CD4-positive, alpha-beta memory T cell (primary cell): Measurements from ENCODE around the gene UBE2V1. TPM values are rescaled to one million over a fixed set of nuclear protein-coding genes. Genes with fewer than 3 reads are reported as not detected.
"Not testable (repeated sequence)": the region's sequence is repeated elsewhere in the genome, so short reads cannot be mapped to it uniquely, and the experiment has no call there.

Source experiments
- CTCF ChIA-PET: fragments of 350-600 bp; sonication (Branson Sonifier 250); formaldehyde crosslinking; loops from one replicate; lab custom pipeline; 2021; ENCODE audit warnings: inconsistent platforms; ENCODE audit not compliant: partially characterized antibody; lab: Charles Lee
- POLR2A ChIA-PET: fragments of 350-600 bp; sonication (Branson Sonifier 250); formaldehyde crosslinking; loops from one replicate; lab custom pipeline; 2021; ENCODE audit not compliant: partially characterized antibody; lab: Charles Lee
- DNase-seq, 5 donors: peaks; one replicate each; pipeline versions ENCODE4 v3.0.0 to v3.0.0-alpha.2; 2020 to 2022; ENCODE audit warnings: mixed read lengths in 1 of 5
- H3K27ac ChIP-seq: one replicate; pipeline ENCODE4 v1.7.0; 2013; ENCODE audit warnings: low read depth, low read length
- H3K27me3 ChIP-seq: 2 replicates; pipeline ENCODE4 v1.7.0; 2013; ENCODE audit warnings: mild to moderate bottlenecking, low read length, moderate library complexity; ENCODE audit not compliant: insufficient read depth
- H3K36me3 ChIP-seq: 2 replicates; pipeline ENCODE4 v1.7.0; 2013; ENCODE audit warnings: mild to moderate bottlenecking, low read length, moderate library complexity; ENCODE audit not compliant: insufficient read depth
- H3K4me1 ChIP-seq: 2 replicates; pipeline ENCODE4 v1.7.0; 2013; ENCODE audit warnings: mild to moderate bottlenecking, low read length, moderate library complexity; ENCODE audit not compliant: insufficient read depth
- H3K4me3 ChIP-seq, 2 donors: one replicate each; pipeline ENCODE4 v1.7.0; 2013; ENCODE audit warnings: low read length in 2 of 2, mild to moderate bottlenecking in 1 of 2
- H3K9me3 ChIP-seq, 2 donors: one replicate each; pipeline ENCODE4 v1.7.0; 2013; ENCODE audit warnings: low read length in 2 of 2, control low read depth in 1 of 2; ENCODE audit not compliant: control insufficient read depth in 1 of 2
- H3K27ac Mint-ChIP-seq, 7 donors: one replicate each; pipeline ENCODE4 v1.8.0; 2020 to 2021; ENCODE audit warnings: mixed read lengths in 7 of 7, mild to moderate bottlenecking in 6 of 7, inconsistent platforms in 3 of 7, moderate library complexity in 3 of 7
- H3K27me3 Mint-ChIP-seq, 2 donors: one replicate each; pipeline ENCODE4 v1.8.0; 2020 to 2021; ENCODE audit warnings: mixed read lengths in 2 of 2
- H3K36me3 Mint-ChIP-seq, 2 donors: one replicate each; pipeline ENCODE4 v1.8.0; 2020 to 2021; ENCODE audit warnings: mixed read lengths in 2 of 2, inconsistent platforms in 1 of 2, mild to moderate bottlenecking in 1 of 2
- H3K4me1 Mint-ChIP-seq, 4 donors: one replicate each; pipeline ENCODE4 v1.8.0; 2020 to 2021; ENCODE audit warnings: mixed read lengths in 4 of 4, mild to moderate bottlenecking in 1 of 4
- H3K4me3 Mint-ChIP-seq, 8 donors: one replicate each; pipeline ENCODE4 v1.8.0; 2020 to 2021; ENCODE audit warnings: mixed read lengths in 8 of 8, mild to moderate bottlenecking in 7 of 8, moderate library complexity in 6 of 8, inconsistent platforms in 3 of 8
- H3K9me3 Mint-ChIP-seq, 8 donors: one replicate each; pipeline ENCODE4 v1.8.0; 2020 to 2021; ENCODE audit warnings: mixed read lengths in 8 of 8, mild to moderate bottlenecking in 5 of 8, inconsistent platforms in 3 of 8, moderate library complexity in 1 of 8
- intact Hi-C: fragments of 100-400 bp; cut with micrococcal nuclease; formaldehyde crosslinking; loops from one replicate; pipeline ENCODE4 v1.15.1; 2023
- polyA plus RNA-seq, 2 donors: library from polyadenylated mRNA; unstranded; fragments of 300-500 nt; fragmentation: Illumina TruSeq; gene quantifications; one replicate each; pipeline ENCODE4 v1.2.3, GENCODE V29; 2021
- total RNA-seq, 2 experiments: library from RNA; stranded (reverse); gene quantifications; one replicate each; pipeline ENCODE4 v1.2.3, GENCODE V29; 2021

The UBE2V1 gene
- total and polyA plus RNA-seq, 4 experiments from 2014 or later = 131 to 176 (median 142) TPM

DNA sequence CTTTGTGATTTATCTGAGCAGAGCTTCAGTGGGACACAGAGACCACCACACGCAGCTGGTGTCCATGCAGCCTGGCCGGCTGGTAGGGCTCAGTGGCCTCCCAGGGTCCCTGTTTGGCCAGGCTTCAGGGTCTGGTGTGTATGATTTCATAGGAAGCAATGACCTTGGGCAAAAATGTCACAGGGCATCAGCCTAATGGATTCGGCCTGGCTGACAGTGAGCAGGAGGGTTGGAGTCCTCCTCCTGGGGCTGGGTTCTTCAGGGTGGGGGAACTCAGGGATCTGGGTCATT is 47.7 kb downstream of the UBE2V1 start:
- Histone ChIP-seq H3K4me1 (no peaks in the 10 kb centered on the region), H3K9me3 (no peaks in the 10 kb centered on the region), H3K36me3 (no peaks in the 10 kb centered on the region), H3K27me3 (no peaks in the 10 kb centered on the region), H3K27ac (no peak overlapping the region), H3K4me3 (no peak overlapping the region)
- no peaks in the 10 kb centered on the region for H3K9me3 Mint-ChIP-seq
- no peaks in the 10 kb centered on the region for H3K36me3 Mint-ChIP-seq
- DNase-seq = no peak
- peaks cover 0 to 3% of the 10 kb centered on the region in 2 donors for H3K27me3 Mint-ChIP-seq
- H3K4me1 Mint-ChIP-seq = no peaks in the 10 kb centered on the region
- CTCF ChIA-PET = interaction anchor here (10.7 kb wide), 1 partner anchor 83 kb away, joined by 265 read pairs; the partner anchor contains the start of gene SNAI1
- no peak overlapping the region for H3K27ac Mint-ChIP-seq
- no peak overlapping the region for H3K4me3 Mint-ChIP-seq
- POLR2A ChIA-PET = no interaction called here
- intact Hi-C loops = no loop called here

GRCh38 chr20:50063763-50064162 is 49.2 kb downstream of the UBE2V1 start:
- POLR2A ChIA-PET, intact Hi-C loops: not testable (repeated sequence)

GRCh38 chr20:50062006-50062838 is 50.7 kb downstream of the UBE2V1 start:
- H3K27ac ChIP-seq = no peak overlapping the region
- no peak overlapping the region for H3K4me3 ChIP-seq
- Mint-ChIP-seq H3K4me3 (no peak overlapping the region), H3K9me3 (no peaks in the 10 kb centered on the region), H3K4me1 (no peaks in the 10 kb centered on the region), H3K27ac (no peak overlapping the region), H3K27me3 (peaks cover 0 to 4% of the 10 kb centered on the region in 2 donors), H3K36me3 (no peaks in the 10 kb centered on the region)
- no peak for DNase-seq
- ChIA-PET POLR2A (no interaction called here), CTCF (interaction anchor here (1.1 to 1.8 kb wide), 4 partner anchors 8 to 83 kb away, joined by 3 to 6 read pairs (median 4); no protein-coding TSS in a partner anchor)
- H3K9me3 ChIP-seq = no peaks in the 10 kb centered on the region
- intact Hi-C loops = no loop called here
- H3K36me3 ChIP-seq = no peaks in the 10 kb centered on the region
- no peaks in the 10 kb centered on the region for H3K27me3 ChIP-seq
- no peaks in the 10 kb centered on the region for H3K4me1 ChIP-seq

More at GRCh38 chr20:50063763-50064162, 49.2 kb downstream of the UBE2V1 start:
- H3K27ac ChIP-seq, H3K27me3 Mint-ChIP-seq, H3K27me3 ChIP-seq, CTCF ChIA-PET, H3K4me3 ChIP-seq, DNase-seq, H3K4me1 ChIP-seq, H3K27ac Mint-ChIP-seq, H3K36me3 Mint-ChIP-seq, H3K36me3 ChIP-seq, H3K4me3 Mint-ChIP-seq, H3K9me3 Mint-ChIP-seq, H3K9me3 ChIP-seq, H3K4me1 Mint-ChIP-seq: not testable (repeated sequence)

DNA sequence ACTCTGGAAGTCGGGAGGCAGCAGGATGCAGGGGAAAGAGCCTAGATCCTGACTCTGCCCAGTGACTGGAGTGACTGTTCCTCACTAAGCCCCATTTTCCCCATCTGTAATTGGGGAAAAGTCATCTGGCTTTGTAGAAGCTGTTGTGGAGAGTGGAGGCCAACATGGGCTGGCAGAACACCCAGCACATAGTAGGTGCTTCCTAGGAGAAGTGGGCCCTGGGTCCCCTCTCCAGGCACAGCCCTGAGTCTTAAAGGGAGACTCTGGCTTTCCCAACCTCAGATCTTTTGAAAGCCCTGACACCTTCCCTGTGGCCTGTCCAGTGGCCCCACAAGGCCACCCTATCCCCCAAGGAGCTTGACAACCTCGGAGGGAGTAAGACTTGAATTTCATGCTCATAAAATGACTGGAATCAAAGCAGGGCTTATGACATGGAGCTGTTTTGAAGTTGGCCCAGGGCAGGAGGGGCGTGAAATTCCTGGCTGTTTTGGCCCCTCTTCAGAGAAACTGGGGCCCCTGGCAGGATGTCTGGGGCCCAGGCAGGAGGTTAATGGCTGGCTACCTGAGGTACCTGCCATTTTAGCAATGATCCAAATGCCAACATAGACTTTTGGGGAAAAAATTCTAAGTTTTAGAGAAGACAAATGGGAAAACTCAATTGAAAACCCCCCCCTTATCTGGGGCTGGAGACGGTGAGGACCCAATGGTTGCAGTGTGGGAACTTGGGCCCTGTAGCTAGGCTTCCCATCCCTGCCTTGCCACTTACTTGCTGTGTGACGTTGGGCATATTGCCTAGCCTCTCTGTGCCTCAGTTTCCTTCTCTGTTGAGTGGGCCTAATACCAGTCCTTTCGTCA is 51.6 kb downstream of the UBE2V1 start:
- POLR2A ChIA-PET = no interaction called here
- H3K4me3 Mint-ChIP-seq = no peak overlapping the region
- no peak overlapping the region for H3K27ac Mint-ChIP-seq

DNA sequence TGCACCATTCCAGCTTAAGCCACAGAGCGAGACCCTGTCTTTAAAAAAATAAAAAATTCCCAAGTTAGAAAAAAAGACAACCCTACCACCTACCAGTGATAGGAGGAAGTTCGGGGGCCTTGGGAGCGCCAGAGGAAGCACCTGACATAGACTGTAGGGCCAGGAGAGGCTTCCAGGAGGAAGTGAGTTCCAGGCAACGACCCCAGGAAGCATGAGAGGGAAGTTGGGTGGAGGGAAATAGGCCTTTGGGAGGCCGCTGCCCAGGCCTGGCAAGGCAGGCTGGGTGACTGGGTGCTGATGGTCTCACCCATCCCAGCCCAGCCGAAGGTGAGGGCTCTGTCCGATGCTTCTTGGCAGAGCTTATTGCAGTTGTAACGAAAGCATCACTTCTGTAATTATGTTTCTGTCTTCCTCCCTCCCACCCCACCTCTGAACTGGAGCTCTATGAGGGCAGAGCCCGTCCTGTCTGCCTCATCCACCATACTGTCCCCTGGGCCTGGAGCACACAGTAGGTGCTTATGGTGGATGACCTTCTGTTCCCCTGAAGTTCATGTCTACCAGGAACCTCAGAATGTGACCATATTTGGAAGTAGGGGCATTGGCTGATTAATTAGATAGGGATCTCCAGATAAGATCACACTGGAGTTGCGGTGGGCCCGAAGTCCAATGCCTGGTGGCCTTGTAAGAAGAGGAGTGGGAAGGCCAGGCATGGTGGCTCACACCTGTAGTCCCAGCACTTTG is 54.1 kb downstream of the UBE2V1 start:
- H3K4me3 ChIP-seq = no peak overlapping the region
- intact Hi-C loops = no loop called here
- no peaks in the 10 kb centered on the region for H3K4me1 ChIP-seq
- Mint-ChIP-seq H3K9me3 (no peaks in the 10 kb centered on the region), H3K27ac (no peak overlapping the region), H3K36me3 (no peaks in the 10 kb centered on the region), H3K27me3 (peaks cover 6 to 8% of the 10 kb centered on the region in 2 donors), H3K4me3 (no peak overlapping the region), H3K4me1 (no peaks in the 10 kb centered on the region)
- ChIA-PET CTCF (no interaction called here), POLR2A (no interaction called here)
- H3K27me3 ChIP-seq = no peaks in the 10 kb centered on the region
- no peaks in the 10 kb centered on the region for H3K36me3 ChIP-seq
- DNase-seq = no peak
- no peaks in the 10 kb centered on the region for H3K9me3 ChIP-seq
- no peak overlapping the region for H3K27ac ChIP-seq

More for the DNA sequence above, 51.6 kb downstream of the UBE2V1 start:
- no peaks in the 10 kb centered on the region for H3K27me3 ChIP-seq
- H3K4me3 ChIP-seq = no peak overlapping the region
- CTCF ChIA-PET = interaction anchor here (1.2 to 1.8 kb wide), 3 partner anchors 10 to 83 kb away, joined by 3 to 6 read pairs (median 4); no protein-coding TSS in a partner anchor
- Mint-ChIP-seq H3K27me3 (peaks cover 4% of the 10 kb centered on the region in 2 donors), H3K9me3 (no peaks in the 10 kb centered on the region), H3K4me1 (no peaks in the 10 kb centered on the region), H3K36me3 (no peaks in the 10 kb centered on the region)
- no peaks in the 10 kb centered on the region for H3K4me1 ChIP-seq
- DNase-seq = no peak
- no peaks in the 10 kb centered on the region for H3K9me3 ChIP-seq
- H3K27ac ChIP-seq = no peak overlapping the region
- intact Hi-C loops = no loop called here
- no peaks in the 10 kb centered on the region for H3K36me3 ChIP-seq

- no peaks in the 10 kb centered on the region for H3K4me1 ChIP-seq
- H3K27me3 ChIP-seq = no peaks in the 10 kb centered on the region
- no peaks in the 10 kb centered on the region for H3K36me3 ChIP-seq
- no peaks in the 10 kb centered on the region for H3K9me3 ChIP-seq
- intact Hi-C loops = no loop called here
- H3K4me3 ChIP-seq = no peak overlapping the region
- no peak overlapping the region for H3K27ac ChIP-seq
- Mint-ChIP-seq H3K36me3 (no peaks in the 10 kb centered on the region), H3K4me3 (no peak overlapping the region), H3K4me1 (no peaks in the 10 kb centered on the region), H3K27ac (no peak overlapping the region), H3K9me3 (no peaks in the 10 kb centered on the region), H3K27me3 (peaks cover 8% of the 10 kb centered on the region in 2 donors)
- CTCF ChIA-PET = no interaction called here
- no peak for DNase-seq
- POLR2A ChIA-PET = no interaction called here
Measured at GRCh38 chr20:50057714-50058053, 55.3 kb downstream of the UBE2V1 start.
